Activated CD8-positive, alpha-beta T cell treated with anti-CD3 and anti-CD28 coated beads for 36 hours (primary cell): ENCODE results near the gene SEH1L. TPM values are rescaled to one million over a fixed set of nuclear protein-coding genes. Genes with fewer than 3 reads are reported as not detected.

Experiments used
- ATAC-seq: fragments of 200-7000 bp; cut with Tn5 transposase; one replicate; pipeline ENCODE4 v1.10.0; 2021; ENCODE audit warnings: mild to moderate bottlenecking, moderate library complexity
- CTCF ChIA-PET: fragments of 350-600 bp; sonication (Branson Sonifier 250); formaldehyde crosslinking; loops from one replicate; lab custom pipeline; 2021; ENCODE audit warnings: antibody characterized with exemption; lab: Charles Lee
- POLR2A ChIA-PET: fragments of 350-600 bp; sonication (Branson Sonifier 250); formaldehyde crosslinking; loops from one replicate; lab custom pipeline; 2021; ENCODE audit warnings: antibody characterized with exemption; lab: Charles Lee
- DNase-seq: peaks from one replicate; pipeline ENCODE4 v3.0.0-alpha.2; 2020
- H3K27ac Mint-ChIP-seq: one replicate; pipeline ENCODE4 v1.8.0; 2021; ENCODE audit warnings: mild to moderate bottlenecking, mixed read lengths
- H3K27me3 Mint-ChIP-seq: one replicate; pipeline ENCODE4 v1.8.0; 2021; ENCODE audit warnings: mixed read lengths
- H3K36me3 Mint-ChIP-seq: one replicate; pipeline ENCODE4 v1.8.0; 2021; ENCODE audit warnings: low read depth, mixed read lengths
- H3K4me1 Mint-ChIP-seq: one replicate; pipeline ENCODE4 v1.8.0; 2021; ENCODE audit warnings: low read depth, mixed read lengths
- H3K4me3 Mint-ChIP-seq: one replicate; pipeline ENCODE4 v1.8.0; 2021; ENCODE audit warnings: mild to moderate bottlenecking, moderate library complexity, mixed read lengths
- H3K9me3 Mint-ChIP-seq: one replicate; pipeline ENCODE4 v1.8.0; 2021; ENCODE audit warnings: mixed read lengths
- CTCF ChIP-seq: fragments of 200-600 bp; IDR thresholded peaks from one replicate; pipeline ENCODE4 v1.8.0; 2022; ENCODE audit warnings: antibody characterized with exemption, mild to moderate bottlenecking
- intact Hi-C: fragments of 100-400 bp; cut with micrococcal nuclease; formaldehyde crosslinking; loops from one replicate; pipeline ENCODE4 v1.10.0; 2022
- total RNA-seq, 2 experiments: library from RNA; stranded (reverse); gene quantifications; one replicate each; pipeline ENCODE4 v1.2.3, GENCODE V29; 2021

The SEH1L gene
- total RNA-seq, 2 experiments from 2014 or later, result 105 to 110 TPM

DNA sequence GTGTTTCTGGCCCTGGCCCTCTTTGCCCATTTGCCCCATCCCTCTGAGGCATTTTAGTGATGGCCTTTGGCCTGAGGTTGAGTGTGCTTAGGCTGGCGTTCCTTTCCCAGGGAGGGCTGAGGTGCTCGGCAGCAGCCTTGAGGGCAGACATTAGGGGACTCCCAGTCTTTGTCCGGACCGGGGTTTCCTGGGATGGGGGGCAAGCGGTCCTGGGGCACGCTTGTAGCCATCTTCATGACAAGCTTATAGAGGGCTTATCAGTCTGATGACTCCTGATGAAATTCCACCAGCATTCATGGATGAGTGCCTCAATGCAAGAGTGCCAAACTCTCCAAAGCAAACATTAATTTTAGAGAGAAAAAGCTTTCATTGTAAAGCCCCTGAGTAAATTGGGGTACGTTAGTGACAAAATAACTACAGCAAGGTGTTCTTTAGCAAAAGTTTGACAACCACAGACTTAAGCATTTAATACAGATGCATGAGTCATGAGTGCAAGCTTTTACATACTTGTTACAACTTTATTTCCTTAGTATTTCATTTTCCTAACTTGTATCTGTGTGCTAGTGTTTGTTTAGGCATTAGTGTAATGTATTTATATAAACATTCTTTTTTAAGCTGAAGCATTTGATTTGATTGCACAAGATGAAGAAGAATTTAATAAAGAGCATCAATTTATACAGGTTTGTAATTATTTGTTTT lies 89.0 kb downstream of the SEH1L start:
- POLR2A ChIA-PET, result interaction anchor here (2.1 kb wide), 1 partner anchor 13 kb away, joined by 4 read pairs; no protein-coding TSS in a partner anchor
- CTCF ChIA-PET, result no interaction called here
- no peak for TF ChIP-seq CTCF
- Mint-ChIP-seq H3K27me3 (no peaks in the 10 kb centered on the region), H3K27ac (no peak overlapping the region), H3K9me3 (no peaks in the 10 kb centered on the region), H3K36me3 (peaks cover 35% of the 10 kb centered on the region), H3K4me1 (peaks cover 8% of the 10 kb centered on the region), H3K4me3 (no peak overlapping the region)
- intact Hi-C loops, result no loop called here
- DNase-seq, result no peak
- no peak for ATAC-seq

Other genes starting within 250 kb of the SEH1L start
- gene CEP76, start 245.3 kb upstream of the SEH1L start, total RNA-seq, result 10 to 100 TPM; 11.9 to 12.5 TPM
- gene PSMG2, start 245.0 kb upstream of the SEH1L start, total RNA-seq, result 100 to 1,000 TPM; 105 to 113 TPM
- 10 to 100 TPM; 50.8 to 55.8 TPM for gene PTPN2, start 63.8 kb upstream of the SEH1L start, total RNA-seq
- gene CEP192, start 43.4 kb downstream of the SEH1L start, total RNA-seq, result 10 to 100 TPM; 39.5 to 42.9 TPM